Sigmoid colon (tissue), 3 donors: ENCODE data around the gene TRUB2.

Experiments
- CTCF ChIP-seq, 4 experiments: fragments of 450-650 bp in 3 of 4; fragments of 200-600 bp in 1 of 4; IDR thresholded peaks; one replicate each; pipeline ENCODE4 v1.5.1; 2016 to 2019; ENCODE audit warnings: antibody characterized with exemption in 4 of 4, mild to moderate bottlenecking in 3 of 4, moderate library complexity in 2 of 4
- POLR2A ChIP-seq, 2 donors: fragments of 450-650 bp; IDR thresholded peaks; one replicate each; pipeline ENCODE4 v1.6.1; 2016; ENCODE audit warnings: antibody characterized with exemption in 2 of 2, mild to moderate bottlenecking in 2 of 2, moderate library complexity in 2 of 2

GRCh38 chr9:128257086-128257825 lies 65.0 kb downstream of the TRUB2 start:
- TF ChIP-seq POLR2A (IDR thresholded peaks at IDR 0.05), result no peak
- no peak for TF ChIP-seq CTCF (IDR thresholded peaks at IDR 0.05)
